Measurements from ENCODE around the gene ZNF837. TPM values are rescaled to one million over a fixed set of nuclear protein-coding genes. Genes with fewer than 3 reads are reported as not detected.

Gene ZNF837
- total RNA-seq, 2 experiments from 2014 or later = 0.71 to 1.0 TPM

DNA sequence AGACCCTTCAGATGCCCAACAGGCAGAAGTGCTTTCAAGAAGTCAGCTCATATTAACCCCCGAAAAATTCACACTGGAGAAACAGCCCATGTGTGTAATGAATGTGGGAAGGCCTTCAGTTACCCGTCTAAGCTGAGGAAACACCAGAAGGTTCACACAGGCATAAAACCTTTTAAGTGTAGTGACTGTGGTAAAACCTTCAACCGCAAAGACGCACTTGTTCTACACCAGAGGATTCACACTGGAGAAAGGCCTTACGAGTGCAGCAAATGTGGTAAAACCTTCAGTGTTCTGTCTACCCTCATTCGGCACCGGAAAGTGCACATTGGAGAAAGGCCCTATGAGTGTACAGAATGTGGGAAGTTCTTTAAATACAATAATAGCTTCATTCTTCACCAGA is 36.2 kb upstream of the ZNF837 start:
- no peaks in the 10 kb centered on the region for H3K27me3 ChIP-seq (ENCODE audit: control insufficient read depth in 1 of 2, insufficient read depth in 2 of 2, low read length in 2 of 2)
- no peak overlapping the region for H3K4me3 Mint-ChIP-seq
- H3K36me3 Mint-ChIP-seq (ENCODE audit: low read depth) = peaks cover 60% of the 10 kb centered on the region
- no peak overlapping the region for H3K27ac ChIP-seq (ENCODE audit: low read depth in 1 of 2, low read length in 2 of 2)
- H3K9me3 ChIP-seq (ENCODE audit: control insufficient read depth in 1 of 2, insufficient read depth in 1 of 2, low read length in 2 of 2) = no peaks in the 10 kb centered on the region
- DNase-seq (no peak), ATAC-seq (ENCODE audit: poor library complexity) (no peak)
- no peak overlapping the region for H3K4me3 ChIP-seq (ENCODE audit: low read length)
- no peak overlapping the region for H3K27ac Mint-ChIP-seq
- H3K9me3 Mint-ChIP-seq = no peaks in the 10 kb centered on the region
- no peaks in the 10 kb centered on the region for H3K4me1 ChIP-seq (ENCODE audit: insufficient read depth, low read length)
- peaks cover 21% of the 10 kb centered on the region for H3K36me3 ChIP-seq (ENCODE audit: insufficient read depth, low read length)
- no peaks in the 10 kb centered on the region for H3K27me3 Mint-ChIP-seq
- no peaks in the 10 kb centered on the region for H3K4me1 Mint-ChIP-seq (ENCODE audit: low read depth)
- POLR2A ChIA-PET = no interaction called here
- TF ChIP-seq, protein P1, sequence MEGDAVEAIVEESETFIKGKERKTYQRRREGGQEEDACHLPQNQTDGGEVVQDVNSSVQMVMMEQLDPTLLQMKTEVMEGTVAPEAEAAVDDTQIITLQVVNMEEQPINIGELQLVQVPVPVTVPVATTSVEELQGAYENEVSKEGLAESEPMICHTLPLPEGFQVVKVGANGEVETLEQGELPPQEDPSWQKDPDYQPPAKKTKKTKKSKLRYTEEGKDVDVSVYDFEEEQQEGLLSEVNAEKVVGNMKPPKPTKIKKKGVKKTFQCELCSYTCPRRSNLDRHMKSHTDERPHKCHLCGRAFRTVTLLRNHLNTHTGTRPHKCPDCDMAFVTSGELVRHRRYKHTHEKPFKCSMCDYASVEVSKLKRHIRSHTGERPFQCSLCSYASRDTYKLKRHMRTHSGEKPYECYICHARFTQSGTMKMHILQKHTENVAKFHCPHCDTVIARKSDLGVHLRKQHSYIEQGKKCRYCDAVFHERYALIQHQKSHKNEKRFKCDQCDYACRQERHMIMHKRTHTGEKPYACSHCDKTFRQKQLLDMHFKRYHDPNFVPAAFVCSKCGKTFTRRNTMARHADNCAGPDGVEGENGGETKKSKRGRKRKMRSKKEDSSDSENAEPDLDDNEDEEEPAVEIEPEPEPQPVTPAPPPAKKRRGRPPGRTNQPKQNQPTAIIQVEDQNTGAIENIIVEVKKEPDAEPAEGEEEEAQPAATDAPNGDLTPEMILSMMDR (IDR thresholded peaks at IDR 0.05) = no peak
- intact Hi-C loops (cut with DNase I, micrococcal nuclease) = no loop called here
- CTCF ChIA-PET = no interaction called here

DNA sequence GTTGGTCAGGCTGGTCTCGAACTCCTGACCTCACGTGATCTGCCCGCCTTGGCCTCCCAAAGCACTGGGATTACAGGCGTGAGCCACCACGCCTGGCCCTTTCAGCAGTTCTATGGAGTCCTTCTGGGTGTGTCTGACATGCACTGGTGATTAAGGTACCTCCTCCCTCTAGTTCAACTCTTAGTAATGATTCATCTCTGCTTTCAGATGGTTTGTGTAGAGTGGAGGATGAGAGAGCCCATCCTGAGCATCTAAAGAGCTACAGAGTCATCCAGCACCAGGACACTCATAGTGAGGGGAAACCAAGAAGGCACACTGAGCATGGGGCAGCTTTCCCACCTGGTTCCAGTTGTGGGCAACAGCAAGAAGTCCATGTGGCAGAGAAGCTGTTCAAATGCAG is 35.8 kb upstream of the ZNF837 start:
- ATAC-seq (ENCODE audit: poor library complexity) = no peak
- no peak overlapping the region for H3K4me3 ChIP-seq (ENCODE audit: low read length)
- intact Hi-C loops (cut with DNase I, micrococcal nuclease) = no loop called here
- Mint-ChIP-seq H3K36me3 (ENCODE audit: low read depth) (peaks cover 60% of the 10 kb centered on the region), H3K27me3 (no peaks in the 10 kb centered on the region), H3K4me1 (ENCODE audit: low read depth) (no peaks in the 10 kb centered on the region), H3K4me3 (no peak overlapping the region), H3K9me3 (no peaks in the 10 kb centered on the region), H3K27ac (no peak overlapping the region)
- no peak overlapping the region for H3K27ac ChIP-seq (ENCODE audit: low read depth in 1 of 2, low read length in 2 of 2)
- ChIA-PET CTCF (no interaction called here), POLR2A (no interaction called here)
- TF ChIP-seq, protein P1 (IDR thresholded peaks at IDR 0.05) = no peak
- no peaks in the 10 kb centered on the region for H3K9me3 ChIP-seq (ENCODE audit: control insufficient read depth in 1 of 2, insufficient read depth in 1 of 2, low read length in 2 of 2)
- peaks cover 21% of the 10 kb centered on the region for H3K36me3 ChIP-seq (ENCODE audit: insufficient read depth, low read length)
- no peak for DNase-seq
- no peaks in the 10 kb centered on the region for H3K27me3 ChIP-seq (ENCODE audit: control insufficient read depth in 1 of 2, insufficient read depth in 2 of 2, low read length in 2 of 2)
- H3K4me1 ChIP-seq (ENCODE audit: insufficient read depth, low read length) = no peaks in the 10 kb centered on the region

DNA sequence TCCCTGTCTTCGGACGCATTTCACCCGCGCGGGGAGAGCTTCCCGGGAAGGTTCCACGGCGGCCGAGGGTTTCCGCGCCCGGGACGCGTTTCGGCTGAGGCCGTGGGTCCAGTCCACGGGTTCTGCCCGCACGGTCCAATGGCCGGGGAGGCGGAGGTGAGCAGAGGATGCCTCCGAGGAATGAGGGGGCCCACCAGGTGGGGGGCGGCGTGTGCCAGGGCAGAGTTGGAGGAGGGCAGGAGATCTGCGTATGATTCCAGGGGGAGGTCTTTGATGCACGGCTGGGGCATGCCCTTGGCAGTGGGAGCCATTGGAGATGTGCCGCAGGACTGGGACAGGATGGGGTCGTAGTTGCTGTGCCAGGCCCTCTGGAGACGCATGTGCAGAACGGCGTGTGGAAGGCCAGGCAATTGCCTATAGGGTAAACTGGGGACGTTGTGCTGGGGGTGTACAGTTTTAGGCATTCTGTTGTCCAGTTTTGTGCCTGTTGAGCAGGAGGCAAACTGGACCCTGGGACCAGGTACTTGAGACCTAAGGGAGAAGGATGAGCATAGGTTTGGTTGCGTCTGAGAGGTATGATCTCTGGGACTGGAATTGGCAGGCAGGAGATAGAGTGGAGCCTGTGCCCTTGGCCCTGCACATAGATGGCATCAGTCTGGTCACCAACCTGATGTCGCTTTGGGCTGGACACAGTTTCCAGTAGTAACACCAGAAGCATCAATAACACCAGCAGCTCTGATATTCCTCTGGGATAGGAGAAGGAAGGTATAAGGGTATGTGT is 28.4 kb upstream of the ZNF837 start:
- Mint-ChIP-seq H3K9me3 (no peaks in the 10 kb centered on the region), H3K4me3 (peak overlapping the region; percentile 99), H3K27me3 (no peaks in the 10 kb centered on the region), H3K36me3 (ENCODE audit: low read depth) (peaks cover 19% of the 10 kb centered on the region), H3K4me1 (ENCODE audit: low read depth) (peaks cover 39% of the 10 kb centered on the region), H3K27ac (peak overlapping the region; percentile 94)
- CTCF ChIA-PET = interaction anchor here (0.7 to 1.3 kb wide), 4 partner anchors 31 to 172 kb away, joined by 3 to 6 read pairs (median 3); partner anchors contain the start of gene ZNF132
- H3K36me3 ChIP-seq (ENCODE audit: insufficient read depth, low read length) = no peaks in the 10 kb centered on the region
- peak overlapping the region; percentile 70 to 77 for H3K27ac ChIP-seq (ENCODE audit: low read depth in 1 of 2, low read length in 2 of 2)
- TF ChIP-seq, protein P1 (IDR thresholded peaks at IDR 0.05) = no peak
- H3K4me1 ChIP-seq (ENCODE audit: insufficient read depth, low read length) = peaks cover 27% of the 10 kb centered on the region
- no peaks in the 10 kb centered on the region for H3K27me3 ChIP-seq (ENCODE audit: control insufficient read depth in 1 of 2, insufficient read depth in 2 of 2, low read length in 2 of 2)
- intact Hi-C loops (cut with DNase I, micrococcal nuclease) = loop anchor here (2.0 to 5.0 kb wide), 4 partner anchors 32 to 68 kb away; partner anchors contain the start of genes ZNF132 (in 2 of the 2), ZNF324B (in 1 of the 2) and ZNF446 (in 1 of the 2)
- no peaks in the 10 kb centered on the region for H3K9me3 ChIP-seq (ENCODE audit: control insufficient read depth in 1 of 2, insufficient read depth in 1 of 2, low read length in 2 of 2)
- POLR2A ChIA-PET = interaction anchor here (0.5 to 1.8 kb wide), 15 partner anchors 9 to 702 kb away, joined by 3 to 15 read pairs (median 5); partner anchors contain the start of genes ERVK3-1, RPS5, TRIM28 and ZBTB45
- peak overlapping the region; percentile 92 for H3K4me3 ChIP-seq (ENCODE audit: low read length)
- no peak for ATAC-seq (ENCODE audit: poor library complexity)
- peak in 1 of 14 experiments; percentile 40 for DNase-seq

All from CD4-positive, alpha-beta T cell (primary cell).